GM23248 (cell line): ENCODE data around the gene CNOT6. TPM values are rescaled to one million over a fixed set of nuclear protein-coding genes. Genes with fewer than 3 reads are reported as not detected.

ENCODE experiments used
- DNase-seq: peaks from one replicate; pipeline ENCODE4 v3.0.0-alpha.2; 2015
- H2AFZ ChIP-seq: fragments of 200-600 bp; sonication (generic); 2 replicates; pipeline ENCODE4 v1.6.1; 2016; ENCODE audit warnings: antibody characterized with exemption
- H3F3A ChIP-seq: fragments of 200-600 bp; sonication (generic); 2 replicates; pipeline ENCODE4 v1.6.1; 2016; ENCODE audit warnings: mild to moderate bottlenecking, antibody characterized with exemption, mixed run types; ENCODE audit not compliant: insufficient read depth
- H3K27ac ChIP-seq: fragments of 200-600 bp; sonication (generic); 2 replicates; pipeline ENCODE4 v1.5.1; 2016; ENCODE audit warnings: mild to moderate bottlenecking
- H3K27me3 ChIP-seq: fragments of 200-600 bp; sonication (generic); replicated peaks from 2 replicates; pipeline ENCODE4 v1.6.1; 2016; ENCODE audit warnings: mild to moderate bottlenecking; ENCODE audit not compliant: insufficient read depth
- H3K36me3 ChIP-seq: fragments of 200-600 bp; sonication (generic); 2 replicates; pipeline ENCODE4 v1.6.1; 2016; ENCODE audit warnings: low read depth, mild to moderate bottlenecking
- H3K4me1 ChIP-seq: fragments of 200-600 bp; sonication (generic); 2 replicates; pipeline ENCODE4 v1.6.1; 2016; ENCODE audit warnings: mild to moderate bottlenecking; ENCODE audit not compliant: insufficient read depth
- H3K4me2 ChIP-seq: fragments of 200-600 bp; sonication (generic); one replicate; pipeline ENCODE4 v1.6.1; 2016; ENCODE audit warnings: mild to moderate bottlenecking; ENCODE audit not compliant: unreplicated experiment
- H3K4me3 ChIP-seq: fragments of 200-600 bp; sonication (generic); 2 replicates; pipeline ENCODE4 v1.5.1; 2016; ENCODE audit warnings: mild to moderate bottlenecking
- H3K79me2 ChIP-seq: fragments of 200-600 bp; sonication (generic); 2 replicates; pipeline ENCODE4 v1.6.1; 2016; ENCODE audit warnings: mild to moderate bottlenecking; ENCODE audit not compliant: insufficient read depth
- H3K9ac ChIP-seq: fragments of 200-600 bp; sonication (generic); 2 replicates; pipeline ENCODE4 v1.6.1; 2016; ENCODE audit warnings: mild to moderate bottlenecking
- H3K9me2 ChIP-seq: fragments of 200-600 bp; sonication (generic); 2 replicates; pipeline ENCODE4 v1.6.1; 2016; ENCODE audit warnings: mixed run types, mild to moderate bottlenecking, moderate library complexity; ENCODE audit not compliant: insufficient read depth
- H3K9me3 ChIP-seq: fragments of 200-600 bp; sonication (generic); one replicate; pipeline ENCODE4 v1.6.1; 2017; ENCODE audit warnings: low read depth
- H4K20me1 ChIP-seq: fragments of 200-600 bp; sonication (generic); 2 replicates; pipeline ENCODE4 v1.6.0; 2016; ENCODE audit not compliant: insufficient read depth
- EZH2 ChIP-seq: fragments of 200-600 bp; sonication (generic); IDR thresholded peaks from 2 replicates; pipeline ENCODE4 v1.6.1; 2018; ENCODE audit warnings: antibody characterized with exemption, mild to moderate bottlenecking; ENCODE audit not compliant: insufficient read depth, poor library complexity, severe bottlenecking
- EZH2phosphoT487 ChIP-seq: fragments of 200-600 bp; sonication (generic); IDR thresholded peaks from 2 replicates; pipeline ENCODE4 v1.6.1; 2018; ENCODE audit warnings: antibody characterized with exemption, moderate library complexity, mild to moderate bottlenecking, low read depth; ENCODE audit not compliant: insufficient read depth
- WGBS, 2 experiments: methylation state at CpG; one replicate each; pipeline ENCODE4 v1.1.6; 2015 to 2017; ENCODE audit warnings: low lambda C conversion rate in 2 of 2, low coverage in 1 of 2; ENCODE audit errors: missing lambda C conversion rate in 2 of 2; 5-methylcytosine and 5-hydroxymethylcytosine counted together
- in situ Hi-C: fragments of 300-500 bp; cut with MboI; formaldehyde crosslinking; loops from 2 replicates; pipeline ENCODE4 v1.15.0; 2020
- polyA plus RNA-seq: library from polyadenylated mRNA; unstranded; fragments of >200 nt; fragmentation: Nextera tagmentation; extraction: Ambion mirVana; gene quantifications from 2 replicates; pipeline ENCODE4 v1.2.1, GENCODE V29; 2016
- total RNA-seq: library from RNA; depleted of rRNA; stranded (reverse); fragments of >200 nt; shearing (Covaris generic); gene quantifications from 2 replicates; pipeline ENCODE4 v1.2.3, GENCODE V29; 2014

The CNOT6 gene
- total and polyA plus RNA-seq, 2 experiments from 2014 or later = 5.3 to 7.8 TPM

- Histone ChIP-seq H4K20me1 (no peaks in the 10 kb centered on the region), H3K4me2 (no peak overlapping the region), H3K27me3 (no peaks in the 10 kb centered on the region), H3K9ac (no peak overlapping the region), H3K9me2 (no peaks in the 10 kb centered on the region), H2AFZ (no peak overlapping the region), H3K79me2 (peaks cover 60% of the 10 kb centered on the region), H3K4me3 (no peak overlapping the region), H3K9me3 (no peaks in the 10 kb centered on the region), H3K27ac (no peak overlapping the region), H3K4me1 (no peaks in the 10 kb centered on the region), H3F3A (no peaks in the 10 kb centered on the region), H3K36me3 (peaks cover 31% of the 10 kb centered on the region)
- in situ Hi-C loops = no loop called here
- DNase-seq = no peak
- 60 to 78% methylated on average over 3 of the region's 3 CpGs for WGBS, 2 experiments
- TF ChIP-seq EZH2 (no peak), EZH2phosphoT487 (no peak)
Measured at GRCh38 chr5:180563994-180564393, 69.8 kb downstream of the CNOT6 start.

- H3K27me3 ChIP-seq = no peaks in the 10 kb centered on the region
- no peak overlapping the region for H3K9ac ChIP-seq
- H3K36me3 ChIP-seq = peaks cover 45% of the 10 kb centered on the region
- no peak overlapping the region for H2AFZ ChIP-seq
- no peaks in the 10 kb centered on the region for H3K9me3 ChIP-seq
- 82% methylated on average over 8 of the region's 8 CpGs for WGBS, 2 experiments
- no peak overlapping the region for H3K4me3 ChIP-seq
- no peaks in the 10 kb centered on the region for H3K9me2 ChIP-seq
- DNase-seq = no peak
- H3K4me2 ChIP-seq = no peak overlapping the region
- TF ChIP-seq EZH2phosphoT487 = no peak
- no peak for TF ChIP-seq EZH2
- H3K79me2 ChIP-seq = peaks cover 13% of the 10 kb centered on the region
- in situ Hi-C loops = no loop called here
- H3K27ac ChIP-seq = no peak overlapping the region
- no peaks in the 10 kb centered on the region for H4K20me1 ChIP-seq
- no peaks in the 10 kb centered on the region for H3F3A ChIP-seq
- H3K4me1 ChIP-seq = no peaks in the 10 kb centered on the region
Measured at GRCh38 chr5:180568914-180569313, 74.7 kb downstream of the CNOT6 start.

- Histone ChIP-seq H2AFZ (no peak overlapping the region), H3K36me3 (peaks cover 36% of the 10 kb centered on the region), H3K4me1 (no peaks in the 10 kb centered on the region), H3K4me3 (no peak overlapping the region), H3K79me2 (no peaks in the 10 kb centered on the region), H3K9ac (no peak overlapping the region), H3K4me2 (no peak overlapping the region), H3K9me3 (no peaks in the 10 kb centered on the region), H4K20me1 (no peaks in the 10 kb centered on the region; the same call in 1 of the 2 replicates), H3F3A (0 out of 2 replicates have a peak, but pooled peaks cover 8% of the 10 kb centered on the region), H3K9me2 (no peaks in the 10 kb centered on the region), H3K27ac (no peak overlapping the region), H3K27me3 (no peaks in the 10 kb centered on the region)
- in situ Hi-C loops = no loop called here
- 71 to 74% methylated on average over 2 of the region's 2 CpGs for WGBS, 2 experiments
- peak; percentile 20 for DNase-seq
- TF ChIP-seq EZH2phosphoT487 (no peak), EZH2 (no peak)
Measured at GRCh38 chr5:180575571-180575970, 81.4 kb downstream of the CNOT6 start.

DNA sequence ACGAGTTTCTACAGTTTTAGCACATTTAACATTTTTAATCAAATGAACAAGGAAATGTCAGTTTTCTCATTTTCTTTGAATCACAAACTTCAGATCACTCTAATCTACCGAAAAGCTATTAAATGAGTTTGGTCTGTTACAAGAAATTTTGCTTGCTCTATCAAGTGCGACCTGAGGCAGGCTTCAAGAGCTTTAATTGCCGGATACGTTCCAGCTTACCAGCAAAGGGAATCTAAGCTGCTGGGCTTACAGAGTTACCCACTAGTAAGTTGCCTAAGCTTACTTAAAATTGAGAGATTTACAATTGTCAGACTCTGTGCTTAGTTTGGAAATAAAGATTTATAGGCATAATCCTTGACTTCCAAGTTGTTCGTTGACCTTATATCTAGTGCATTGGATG, 86.5 kb downstream of the CNOT6 start:
- WGBS, 2 experiments = 84 to 87% methylated on average over 6 of the region's 6 CpGs
- H3K4me3 ChIP-seq = no peak overlapping the region
- H3F3A ChIP-seq = no peaks in the 10 kb centered on the region
- H3K27me3 ChIP-seq = no peaks in the 10 kb centered on the region
- no peaks in the 10 kb centered on the region for H3K79me2 ChIP-seq
- H3K9ac ChIP-seq = no peak overlapping the region
- H4K20me1 ChIP-seq = no peaks in the 10 kb centered on the region
- TF ChIP-seq EZH2phosphoT487 (no peak), EZH2 (no peak)
- H2AFZ ChIP-seq = no peak overlapping the region
- H3K4me2 ChIP-seq = no peak overlapping the region
- peaks cover 25% of the 10 kb centered on the region for H3K36me3 ChIP-seq
- H3K9me3 ChIP-seq = no peaks in the 10 kb centered on the region
- no peaks in the 10 kb centered on the region for H3K9me2 ChIP-seq
- H3K27ac ChIP-seq = no peak overlapping the region
- no peak for DNase-seq
- no peaks in the 10 kb centered on the region for H3K4me1 ChIP-seq
- in situ Hi-C loops = no loop called here

DNA sequence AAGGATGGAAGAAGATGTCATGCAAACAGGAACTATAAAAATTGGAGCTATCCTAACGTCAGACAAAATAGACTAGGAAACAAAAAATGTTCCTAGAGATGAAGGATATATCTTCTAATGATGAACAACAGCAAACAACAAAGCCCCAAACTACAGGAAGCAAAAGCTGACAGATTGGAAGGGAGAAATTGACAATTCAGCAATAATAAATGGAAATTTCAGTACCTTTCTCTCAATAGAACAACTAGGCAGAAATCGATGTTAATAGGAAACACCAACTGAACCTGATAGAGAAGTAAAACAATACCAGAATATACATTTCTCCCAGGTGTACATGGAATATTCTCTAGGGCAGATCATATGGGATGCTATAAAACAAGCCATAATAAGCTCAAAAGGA, 89.6 kb downstream of the CNOT6 start:
- H4K20me1 ChIP-seq = no peaks in the 10 kb centered on the region
- 57 to 59% methylated on average over 2 of the region's 2 CpGs for WGBS, 2 experiments
- no peak for TF ChIP-seq EZH2phosphoT487
- no peak for TF ChIP-seq EZH2

More for the DNA sequence above, 89.6 kb downstream of the CNOT6 start:
- DNase-seq = no peak
- H3K36me3 ChIP-seq = no peaks in the 10 kb centered on the region
- no peak overlapping the region for H2AFZ ChIP-seq
- H3K27me3 ChIP-seq = no peaks in the 10 kb centered on the region
- in situ Hi-C loops = no loop called here
- no peaks in the 10 kb centered on the region for H3K4me1 ChIP-seq
- H3K9me3 ChIP-seq = no peaks in the 10 kb centered on the region
- no peak overlapping the region for H3K9ac ChIP-seq
- no peaks in the 10 kb centered on the region for H3K79me2 ChIP-seq
- no peak overlapping the region for H3K4me3 ChIP-seq
- no peak overlapping the region for H3K27ac ChIP-seq
- H3K4me2 ChIP-seq = no peak overlapping the region
- no peaks in the 10 kb centered on the region for H3F3A ChIP-seq
- no peaks in the 10 kb centered on the region for H3K9me2 ChIP-seq
